Measurements from ENCODE around the gene NCOR2.
A peak's percentile ranks its signal among the peaks of the same experiment; 100 is the strongest.

Gene NCOR2

GRCh38 chr12:124573839-124574786, 6.7 kb upstream of the NCOR2 start:
- DNase-seq: no peak

- no peak for DNase-seq
Observed at GRCh38 chr12:124571556-124571955, 4.1 kb upstream of the NCOR2 start.

- no peak for DNase-seq
Observed at GRCh38 chr12:124570810-124571209, 3.4 kb upstream of the NCOR2 start.

GRCh38 chr12:124569375-124570148, 2.1 kb upstream of the NCOR2 start:
- DNase-seq: no peak

GRCh38 chr12:124568431-124569374, 1.3 kb upstream of the NCOR2 start:
- DNase-seq: no peak

- DNase-seq: peak; percentile 56 to 66
Observed at GRCh38 chr12:124567673-124568373, 411 bp upstream of the NCOR2 start.

GRCh38 chr12:124566161-124566996, 1.0 kb downstream of the NCOR2 start:
- peak; percentile 17 to 40 for DNase-seq

- DNase-seq: no peak
Observed at GRCh38 chr12:124565656-124566160, 1.7 kb downstream of the NCOR2 start.

GRCh38 chr12:124564971-124565491, 2.4 kb downstream of the NCOR2 start:
- no peak for DNase-seq

- no peak for DNase-seq
Observed at GRCh38 chr12:124564232-124564958, 3.0 kb downstream of the NCOR2 start.

- DNase-seq: no peak
Observed at GRCh38 chr12:124563809-124564208, 3.6 kb downstream of the NCOR2 start.

GRCh38 chr12:124563401-124563800, 4.0 kb downstream of the NCOR2 start:
- no peak for DNase-seq

GRCh38 chr12:124562796-124563181, 4.6 kb downstream of the NCOR2 start:
- DNase-seq: no peak

- no peak for DNase-seq
Observed at GRCh38 chr12:124562018-124562795, 5.2 kb downstream of the NCOR2 start.

- no peak for DNase-seq
Observed at GRCh38 chr12:124561231-124561630, 6.2 kb downstream of the NCOR2 start.

- no peak for DNase-seq
Observed at GRCh38 chr12:124560146-124560890, 7.1 kb downstream of the NCOR2 start.

- DNase-seq: no peak
Observed at GRCh38 chr12:124559182-124560017, 8.0 kb downstream of the NCOR2 start.
